Liver (tissue), 9 donors: ENCODE results near the gene FNDC10. TPM values are rescaled to one million over a fixed set of nuclear protein-coding genes. Genes with fewer than 3 reads are reported as not detected.

Source experiments
- DNase-seq: peaks from one replicate; pipeline ENCODE4 v3.0.0-alpha.2; 2017; ENCODE audit warnings: low spot score
- H3K27ac ChIP-seq, 2 donors: one replicate each; pipeline ENCODE4 v1.7.0; 2013; ENCODE audit warnings: inconsistent platforms in 2 of 2, low read length in 2 of 2, control low read depth in 1 of 2, low read depth in 1 of 2, mild to moderate bottlenecking in 1 of 2
- H3K27me3 ChIP-seq, 4 donors: one replicate each; pipeline versions ENCODE4 v1.6.1 to v1.7.0; 2013; ENCODE audit warnings: low read length in 3 of 4, inconsistent platforms in 1 of 4, mild to moderate bottlenecking in 1 of 4, moderate library complexity in 1 of 4; ENCODE audit not compliant: control insufficient read depth in 4 of 4, insufficient read depth in 4 of 4
- H3K36me3 ChIP-seq, 4 donors: one replicate each; pipeline versions ENCODE4 v1.6.1 to v1.7.0; 2013; ENCODE audit warnings: low read length in 3 of 4, mild to moderate bottlenecking in 3 of 4, low read depth in 1 of 4, moderate library complexity in 1 of 4; ENCODE audit not compliant: control insufficient read depth in 4 of 4, insufficient read depth in 3 of 4
- H3K4me1 ChIP-seq, 4 donors: one replicate each; pipeline versions ENCODE4 v1.6.1 to v1.7.0; 2013; ENCODE audit warnings: low read length in 3 of 4, mild to moderate bottlenecking in 3 of 4, moderate library complexity in 1 of 4; ENCODE audit not compliant: control insufficient read depth in 4 of 4, insufficient read depth in 4 of 4
- H3K4me3 ChIP-seq, 3 donors: one replicate each; pipeline versions ENCODE4 v1.6.1 to v1.7.0; 2013; ENCODE audit warnings: low read length in 3 of 3, control low read depth in 1 of 3, low read depth in 1 of 3, mild to moderate bottlenecking in 1 of 3
- H3K9ac ChIP-seq, 2 donors: one replicate each; pipeline ENCODE4 v1.7.0; 2013; ENCODE audit warnings: low read length in 2 of 2, mild to moderate bottlenecking in 2 of 2, moderate library complexity in 2 of 2, control low read depth in 1 of 2, low read depth in 1 of 2
- H3K9me3 ChIP-seq, 4 donors: one replicate each; pipeline versions ENCODE4 v1.6.1 to v1.7.0; 2013; ENCODE audit warnings: low read length in 3 of 4; ENCODE audit not compliant: control insufficient read depth in 4 of 4
- EGR1 ChIP-seq, 2 donors: IDR thresholded peaks; 2 replicates each; pipeline ENCODE4 v1.6.1; 2016 to 2018; ENCODE audit warnings: antibody characterized with exemption in 2 of 2, low read depth in 2 of 2
- FOXA1 ChIP-seq: IDR thresholded peaks from 2 replicates; pipeline ENCODE4 v1.6.1; 2016; ENCODE audit warnings: antibody characterized with exemption
- FOXA2 ChIP-seq: IDR thresholded peaks from 2 replicates; pipeline ENCODE4 v1.6.1; 2016; ENCODE audit warnings: antibody characterized with exemption
- GABPA ChIP-seq, 2 donors: IDR thresholded peaks in 1 of 2; conservative IDR thresholded peaks in 1 of 2; 2 replicates each; pipeline ENCODE4 v1.6.1; 2016; ENCODE audit warnings: antibody characterized with exemption in 2 of 2, mild to moderate bottlenecking in 1 of 2, moderate library complexity in 1 of 2
- HNF4A ChIP-seq, 2 donors: conservative IDR thresholded peaks; 2 replicates each; pipeline ENCODE4 v1.6.1; 2016; ENCODE audit warnings: antibody characterized with exemption in 2 of 2, mild to moderate bottlenecking in 2 of 2
- HNF4G ChIP-seq: IDR thresholded peaks from 2 replicates; pipeline ENCODE4 v1.6.1; 2016; ENCODE audit warnings: antibody characterized with exemption
- JUND ChIP-seq, 2 donors: IDR thresholded peaks; 2 replicates each; pipeline ENCODE4 v1.6.1; 2016; ENCODE audit warnings: antibody characterized with exemption in 2 of 2
- NR2F2 ChIP-seq: IDR thresholded peaks from 2 replicates; pipeline ENCODE4 v1.6.1; 2016; ENCODE audit warnings: antibody characterized with exemption
- RAD21 ChIP-seq, 2 donors: IDR thresholded peaks; 2 replicates each; pipeline ENCODE4 v1.6.1; 2016; ENCODE audit warnings: antibody characterized with exemption in 2 of 2, mild to moderate bottlenecking in 2 of 2
- RXRA ChIP-seq, 2 donors: IDR thresholded peaks; 2 replicates each; pipeline ENCODE4 v1.6.1; 2017 to 2018; ENCODE audit warnings: antibody characterized with exemption in 2 of 2, mild to moderate bottlenecking in 1 of 2
- SP1 ChIP-seq: IDR thresholded peaks from 2 replicates; pipeline ENCODE4 v1.6.1; 2018; ENCODE audit warnings: antibody characterized with exemption, mild to moderate bottlenecking
- TAF1 ChIP-seq: conservative IDR thresholded peaks from 2 replicates; pipeline ENCODE4 v1.6.1; 2016; ENCODE audit warnings: antibody characterized with exemption, mild to moderate bottlenecking
- YY1 ChIP-seq: IDR thresholded peaks from 2 replicates; pipeline ENCODE4 v1.6.1; 2016; ENCODE audit warnings: antibody characterized with exemption, mild to moderate bottlenecking
- WGBS: extraction: QIAGEN DNeasy Blood & Tissue Kit; methylation state at CpG from one replicate; pipeline ENCODE4 v1.1.7; 2013; 5-methylcytosine and 5-hydroxymethylcytosine counted together
- polyA plus RNA-seq, 2 donors: library from polyadenylated mRNA; stranded (reverse) in 1 of 2; unstranded in 1 of 2; fragments of 200-250 nt in 1 of 2; fragments of >200 nt in 1 of 2; fragmentation: Nextera tagmentation in 1 of 2; extraction: Ambion mirVana in 1 of 2; gene quantifications; one replicate each; pipeline versions ENCODE4 v1.2.1 to v1.2.3, GENCODE V29; 2013 to 2015
- total RNA-seq, 2 donors: library from RNA; depleted of rRNA; stranded (reverse); fragments of >200 nt; gene quantifications; one replicate each; pipeline ENCODE4 v1.2.3, GENCODE V29; 2014
- TF ChIP-seq, protein P1 (sequence below): IDR thresholded peaks from 2 replicates; pipeline ENCODE4 v1.6.1; 2016; ENCODE audit warnings: antibody characterized with exemption
- TF ChIP-seq, protein P2 (sequence below): fragments of 150-350 bp; IDR thresholded peaks from 2 replicates; pipeline ENCODE4 v1.5.1; 2017; ENCODE audit warnings: improper control_type of control experiment, low read depth, low read length; ENCODE audit not compliant: missing input control
- TF ChIP-seq, protein P3 (sequence below): IDR thresholded peaks from 2 replicates; pipeline ENCODE4 v1.6.1; 2016; ENCODE audit warnings: antibody characterized with exemption, mild to moderate bottlenecking
- TF ChIP-seq, protein P4 (sequence below): IDR thresholded peaks from 2 replicates; pipeline ENCODE4 v1.6.1; 2016; ENCODE audit warnings: antibody characterized with exemption
- TF ChIP-seq, protein P5 (sequence below): IDR thresholded peaks from 2 replicates; pipeline ENCODE4 v1.6.1; 2016; ENCODE audit warnings: antibody characterized with exemption
- donor health status: healthy.
- donor health status: healthy.
- donor health status: healthy.
- donor health status: healthy.
- donor health status: healthy.

The FNDC10 gene
- total and polyA plus RNA-seq, 4 donors = 0.08 to 0.58 (median 0.25) TPM

DNA sequence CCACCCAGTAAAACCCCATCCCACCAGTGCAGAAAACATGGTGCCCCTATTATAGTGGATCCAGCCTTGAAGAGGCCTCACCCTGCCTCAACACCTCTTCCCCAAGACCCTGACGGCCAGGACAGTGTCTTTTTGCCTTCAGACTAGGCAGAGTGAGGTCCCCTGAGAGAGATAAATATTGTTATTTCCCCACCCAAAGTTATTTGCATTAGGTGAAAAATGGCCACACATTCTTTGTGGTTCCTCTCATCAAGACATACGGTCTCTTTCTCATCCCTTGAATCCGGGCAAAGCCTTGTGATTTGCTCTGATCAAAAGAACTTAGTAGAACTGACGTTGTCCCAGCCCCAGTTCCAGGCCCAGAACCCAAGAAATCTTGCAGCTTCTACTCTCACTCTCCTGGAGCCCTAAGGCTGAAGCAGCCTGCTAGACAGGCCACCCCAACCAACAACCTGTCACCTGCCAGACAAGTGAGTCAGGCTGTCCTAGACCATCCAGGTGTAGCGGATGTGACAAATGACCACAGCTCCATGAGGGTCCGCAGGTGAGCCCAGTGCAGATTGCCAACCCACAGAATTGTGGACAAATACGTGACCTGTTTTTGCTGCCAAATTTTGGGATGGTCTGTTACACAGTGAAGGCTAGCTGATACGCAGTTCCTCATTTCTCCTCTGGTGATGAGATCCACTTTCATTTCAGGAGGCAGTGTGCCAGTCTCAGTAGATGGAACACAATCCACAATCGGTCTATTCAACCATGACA lies 17.2 kb downstream of the FNDC10 start:
- no peak overlapping the region for H3K27ac ChIP-seq
- no peak for DNase-seq
- no peaks in the 10 kb centered on the region for H3K4me1 ChIP-seq
- H3K4me3 ChIP-seq = no peak overlapping the region
- no peaks in the 10 kb centered on the region for H3K36me3 ChIP-seq
- H3K9ac ChIP-seq = no peak overlapping the region
- no peaks in the 10 kb centered on the region for H3K9me3 ChIP-seq
- 75% methylated on average over 9 of the region's 9 CpGs for WGBS
- TF ChIP-seq TAF1 = no peak
- no peak for TF ChIP-seq HNF4A (conservative IDR thresholded peaks at IDR 0.05)
- no peak for TF ChIP-seq RAD21 (IDR thresholded peaks at IDR 0.05)
- TF ChIP-seq FOXA2 = no peak
- TF ChIP-seq NR2F2 = no peak
- TF ChIP-seq FOXA1 = no peak
- TF ChIP-seq SP1 = no peak
- no peak for TF ChIP-seq HNF4G
- TF ChIP-seq RXRA (IDR thresholded peaks at IDR 0.05) = no peak
- TF ChIP-seq, protein P1, sequence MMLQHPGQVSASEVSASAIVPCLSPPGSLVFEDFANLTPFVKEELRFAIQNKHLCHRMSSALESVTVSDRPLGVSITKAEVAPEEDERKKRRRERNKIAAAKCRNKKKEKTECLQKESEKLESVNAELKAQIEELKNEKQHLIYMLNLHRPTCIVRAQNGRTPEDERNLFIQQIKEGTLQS = no peak
- no peaks in the 10 kb centered on the region for H3K27me3 ChIP-seq

DNA sequence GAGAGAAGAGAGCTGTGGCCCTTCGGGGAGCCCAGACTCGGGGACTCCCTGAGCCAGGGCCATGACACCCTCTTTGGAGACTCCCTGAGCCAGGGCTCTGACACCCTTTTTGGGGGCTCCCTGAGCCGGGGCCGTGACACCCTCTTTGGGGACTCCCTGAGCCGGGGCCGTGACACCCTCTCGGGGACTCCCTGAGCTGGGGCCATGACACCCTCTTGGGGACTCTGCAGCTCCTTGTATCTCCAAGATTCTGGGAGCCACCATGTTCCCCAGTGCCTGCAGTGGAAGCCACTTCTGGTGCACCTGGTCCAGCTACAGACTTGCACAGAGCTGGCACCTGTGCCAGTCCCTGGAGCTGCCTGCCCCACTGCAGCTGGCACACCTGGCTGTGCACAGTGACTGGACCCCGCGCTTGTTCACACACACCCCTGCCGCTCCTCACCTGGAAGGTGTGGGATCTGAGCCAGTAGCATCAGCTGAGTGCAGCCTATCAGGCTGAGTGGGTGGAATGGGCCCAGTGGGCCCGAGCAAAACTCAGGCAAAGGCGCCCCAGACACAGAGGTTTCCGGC lies 21.5 kb downstream of the FNDC10 start:
- Histone ChIP-seq H3K27me3 (no peaks in the 10 kb centered on the region), H3K4me3 (no peak overlapping the region), H3K36me3 (no peaks in the 10 kb centered on the region), H3K9me3 (no peaks in the 10 kb centered on the region), H3K9ac (no peak overlapping the region), H3K4me1 (peaks cover 3 to 18% (median 10%) of the 10 kb centered on the region in 4 donors), H3K27ac (no peak overlapping the region)
- DNase-seq = no peak
- 88% methylated on average over 13 of the region's 13 CpGs for WGBS
- TF ChIP-seq SP1 = no peak
- TF ChIP-seq FOXA1 = no peak
- no peak for TF ChIP-seq HNF4G
- TF ChIP-seq, protein P2, sequence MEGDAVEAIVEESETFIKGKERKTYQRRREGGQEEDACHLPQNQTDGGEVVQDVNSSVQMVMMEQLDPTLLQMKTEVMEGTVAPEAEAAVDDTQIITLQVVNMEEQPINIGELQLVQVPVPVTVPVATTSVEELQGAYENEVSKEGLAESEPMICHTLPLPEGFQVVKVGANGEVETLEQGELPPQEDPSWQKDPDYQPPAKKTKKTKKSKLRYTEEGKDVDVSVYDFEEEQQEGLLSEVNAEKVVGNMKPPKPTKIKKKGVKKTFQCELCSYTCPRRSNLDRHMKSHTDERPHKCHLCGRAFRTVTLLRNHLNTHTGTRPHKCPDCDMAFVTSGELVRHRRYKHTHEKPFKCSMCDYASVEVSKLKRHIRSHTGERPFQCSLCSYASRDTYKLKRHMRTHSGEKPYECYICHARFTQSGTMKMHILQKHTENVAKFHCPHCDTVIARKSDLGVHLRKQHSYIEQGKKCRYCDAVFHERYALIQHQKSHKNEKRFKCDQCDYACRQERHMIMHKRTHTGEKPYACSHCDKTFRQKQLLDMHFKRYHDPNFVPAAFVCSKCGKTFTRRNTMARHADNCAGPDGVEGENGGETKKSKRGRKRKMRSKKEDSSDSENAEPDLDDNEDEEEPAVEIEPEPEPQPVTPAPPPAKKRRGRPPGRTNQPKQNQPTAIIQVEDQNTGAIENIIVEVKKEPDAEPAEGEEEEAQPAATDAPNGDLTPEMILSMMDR = no peak
- no peak for TF ChIP-seq HNF4A (conservative IDR thresholded peaks at IDR 0.05)
- no peak for TF ChIP-seq YY1
- no peak for TF ChIP-seq TAF1
- no peak for TF ChIP-seq JUND (IDR thresholded peaks at IDR 0.05)
- TF ChIP-seq RXRA (IDR thresholded peaks at IDR 0.05) = no peak
- no peak for TF ChIP-seq NR2F2
- TF ChIP-seq, protein P3, sequence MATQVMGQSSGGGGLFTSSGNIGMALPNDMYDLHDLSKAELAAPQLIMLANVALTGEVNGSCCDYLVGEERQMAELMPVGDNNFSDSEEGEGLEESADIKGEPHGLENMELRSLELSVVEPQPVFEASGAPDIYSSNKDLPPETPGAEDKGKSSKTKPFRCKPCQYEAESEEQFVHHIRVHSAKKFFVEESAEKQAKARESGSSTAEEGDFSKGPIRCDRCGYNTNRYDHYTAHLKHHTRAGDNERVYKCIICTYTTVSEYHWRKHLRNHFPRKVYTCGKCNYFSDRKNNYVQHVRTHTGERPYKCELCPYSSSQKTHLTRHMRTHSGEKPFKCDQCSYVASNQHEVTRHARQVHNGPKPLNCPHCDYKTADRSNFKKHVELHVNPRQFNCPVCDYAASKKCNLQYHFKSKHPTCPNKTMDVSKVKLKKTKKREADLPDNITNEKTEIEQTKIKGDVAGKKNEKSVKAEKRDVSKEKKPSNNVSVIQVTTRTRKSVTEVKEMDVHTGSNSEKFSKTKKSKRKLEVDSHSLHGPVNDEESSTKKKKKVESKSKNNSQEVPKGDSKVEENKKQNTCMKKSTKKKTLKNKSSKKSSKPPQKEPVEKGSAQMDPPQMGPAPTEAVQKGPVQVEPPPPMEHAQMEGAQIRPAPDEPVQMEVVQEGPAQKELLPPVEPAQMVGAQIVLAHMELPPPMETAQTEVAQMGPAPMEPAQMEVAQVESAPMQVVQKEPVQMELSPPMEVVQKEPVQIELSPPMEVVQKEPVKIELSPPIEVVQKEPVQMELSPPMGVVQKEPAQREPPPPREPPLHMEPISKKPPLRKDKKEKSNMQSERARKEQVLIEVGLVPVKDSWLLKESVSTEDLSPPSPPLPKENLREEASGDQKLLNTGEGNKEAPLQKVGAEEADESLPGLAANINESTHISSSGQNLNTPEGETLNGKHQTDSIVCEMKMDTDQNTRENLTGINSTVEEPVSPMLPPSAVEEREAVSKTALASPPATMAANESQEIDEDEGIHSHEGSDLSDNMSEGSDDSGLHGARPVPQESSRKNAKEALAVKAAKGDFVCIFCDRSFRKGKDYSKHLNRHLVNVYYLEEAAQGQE = no peak
- no peak for TF ChIP-seq GABPA (IDR thresholded peaks at IDR 0.05 in 1 of 2, conservative IDR thresholded peaks at IDR 0.05 in 1 of 2)
- TF ChIP-seq FOXA2 = no peak
- TF ChIP-seq, protein P4, sequence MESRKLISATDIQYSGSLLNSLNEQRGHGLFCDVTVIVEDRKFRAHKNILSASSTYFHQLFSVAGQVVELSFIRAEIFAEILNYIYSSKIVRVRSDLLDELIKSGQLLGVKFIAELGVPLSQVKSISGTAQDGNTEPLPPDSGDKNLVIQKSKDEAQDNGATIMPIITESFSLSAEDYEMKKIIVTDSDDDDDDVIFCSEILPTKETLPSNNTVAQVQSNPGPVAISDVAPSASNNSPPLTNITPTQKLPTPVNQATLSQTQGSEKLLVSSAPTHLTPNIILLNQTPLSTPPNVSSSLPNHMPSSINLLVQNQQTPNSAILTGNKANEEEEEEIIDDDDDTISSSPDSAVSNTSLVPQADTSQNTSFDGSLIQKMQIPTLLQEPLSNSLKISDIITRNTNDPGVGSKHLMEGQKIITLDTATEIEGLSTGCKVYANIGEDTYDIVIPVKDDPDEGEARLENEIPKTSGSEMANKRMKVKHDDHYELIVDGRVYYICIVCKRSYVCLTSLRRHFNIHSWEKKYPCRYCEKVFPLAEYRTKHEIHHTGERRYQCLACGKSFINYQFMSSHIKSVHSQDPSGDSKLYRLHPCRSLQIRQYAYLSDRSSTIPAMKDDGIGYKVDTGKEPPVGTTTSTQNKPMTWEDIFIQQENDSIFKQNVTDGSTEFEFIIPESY = no peak
- no peak for TF ChIP-seq EGR1 (IDR thresholded peaks at IDR 0.05; ENCODE audit: low read depth in 2 of 2)
- TF ChIP-seq RAD21 (IDR thresholded peaks at IDR 0.05) = no peak
- TF ChIP-seq, protein P5, sequence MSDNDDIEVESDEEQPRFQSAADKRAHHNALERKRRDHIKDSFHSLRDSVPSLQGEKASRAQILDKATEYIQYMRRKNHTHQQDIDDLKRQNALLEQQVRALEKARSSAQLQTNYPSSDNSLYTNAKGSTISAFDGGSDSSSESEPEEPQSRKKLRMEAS = no peak
- TF ChIP-seq, protein P1 = no peak
